ENCODE measurements around the gene VTI1A. TPM values are rescaled to one million over a fixed set of nuclear protein-coding genes. Genes with fewer than 3 reads are reported as not detected.

Gene VTI1A
- polyA plus RNA-seq, 1 donor, result 26.2 TPM

- no peak for DNase-seq
Measured at GRCh38 chr10:112503643-112504042, 56.6 kb downstream of the VTI1A start.

DNA sequence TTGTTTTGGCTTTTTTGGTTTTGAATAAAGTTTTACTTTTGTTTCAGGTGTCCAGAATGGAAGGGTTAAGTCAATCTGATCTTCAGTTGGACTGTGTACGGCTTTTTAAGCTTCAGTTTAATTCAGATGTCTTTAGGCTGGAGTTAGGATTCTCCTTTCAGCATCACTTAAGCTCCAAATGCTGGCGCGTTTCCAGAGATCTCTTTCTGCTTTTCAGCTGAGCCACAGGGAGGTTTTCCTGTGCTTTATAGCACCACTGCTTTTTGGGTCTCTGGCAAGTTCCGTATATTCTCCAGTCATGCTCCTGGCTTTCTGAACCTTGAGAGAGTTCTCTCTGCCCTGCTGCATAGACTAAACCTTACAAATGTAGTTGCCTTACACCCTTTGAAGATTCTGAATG is 60.0 kb downstream of the VTI1A start:
- no peak for DNase-seq

GRCh38 chr10:112507988-112508387 is 61.0 kb downstream of the VTI1A start:
- DNase-seq, result no peak

DNA sequence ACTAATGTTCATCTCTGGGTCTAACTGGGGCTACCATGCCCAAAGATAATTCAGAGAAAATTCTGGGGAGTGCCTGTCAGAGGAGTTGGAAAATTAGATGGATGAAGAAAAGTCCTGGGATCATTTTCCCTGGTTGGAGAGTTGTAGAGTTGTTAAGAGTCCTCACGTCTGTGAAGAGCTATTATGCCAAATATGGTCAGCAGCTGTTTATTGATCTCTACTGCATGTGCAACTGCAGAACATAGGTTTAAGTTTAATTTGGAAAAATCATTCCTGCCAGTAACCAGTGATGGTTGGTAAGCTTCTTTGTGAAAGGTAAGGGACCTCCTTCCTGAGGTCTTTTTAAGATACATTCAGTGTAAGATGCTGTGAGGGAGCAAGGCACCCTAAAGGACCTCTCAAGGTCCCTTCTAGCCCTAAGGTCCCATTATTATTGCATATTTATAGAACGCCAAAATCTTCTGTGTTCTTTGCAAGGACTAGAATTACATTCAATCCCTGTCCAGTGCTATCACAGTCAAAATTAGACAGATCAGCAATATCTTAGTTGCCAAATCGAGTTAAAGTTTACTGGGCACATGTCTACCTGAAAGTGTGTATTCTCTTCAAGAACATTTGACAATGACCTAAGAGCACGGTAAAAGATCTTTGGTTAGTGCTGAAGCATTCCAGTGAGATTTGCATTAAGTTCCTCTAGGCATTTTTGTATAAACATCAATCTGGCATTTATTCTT is 62.7 kb downstream of the VTI1A start:
- DNase-seq, result no peak

DNA sequence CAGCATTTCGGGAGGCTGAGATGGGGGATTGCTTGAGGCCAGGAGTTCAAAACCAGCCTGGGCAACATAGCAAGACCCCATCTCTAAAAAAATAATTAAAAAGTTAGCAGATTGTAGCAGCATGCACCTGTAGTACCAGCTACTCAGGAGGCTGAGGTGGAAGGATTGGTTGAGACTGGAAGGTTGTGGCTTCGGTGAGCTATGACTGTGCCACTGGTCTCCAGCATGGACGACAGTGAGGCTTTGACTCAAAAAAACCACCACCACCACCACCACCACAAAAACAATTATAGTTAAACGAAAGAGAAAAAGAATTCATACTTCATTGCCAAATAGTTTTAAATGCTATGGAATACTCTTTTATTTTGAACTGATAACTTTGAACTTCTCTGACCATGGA is 63.4 kb downstream of the VTI1A start:
- no peak for DNase-seq

GRCh38 chr10:112512294-112512693 is 65.3 kb downstream of the VTI1A start:
- no peak for DNase-seq

GRCh38 chr10:112515126-112515525 is 68.1 kb downstream of the VTI1A start:
- DNase-seq, result no peak

DNA sequence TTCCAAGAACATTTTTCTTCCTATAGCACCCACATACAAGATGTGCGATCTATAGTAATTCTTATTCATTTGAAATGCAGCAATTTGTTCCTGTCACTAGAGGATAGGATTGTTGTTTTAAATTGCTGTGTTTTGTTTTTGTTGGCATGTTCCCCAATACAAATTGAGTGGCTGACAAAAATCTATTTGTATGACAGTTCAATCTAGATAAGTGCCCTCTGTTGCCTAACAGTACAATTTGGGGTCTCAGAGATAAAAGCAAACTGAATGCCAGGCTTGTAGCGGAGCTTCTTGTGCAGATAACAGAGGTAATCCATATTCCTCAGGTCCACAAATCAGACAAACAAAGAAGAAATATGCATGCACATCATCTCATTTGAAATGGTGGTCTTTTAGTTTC is 68.8 kb downstream of the VTI1A start:
- DNase-seq, result no peak

- DNase-seq, result no peak
Measured at GRCh38 chr10:112517451-112517862, 70.4 kb downstream of the VTI1A start.

DNA sequence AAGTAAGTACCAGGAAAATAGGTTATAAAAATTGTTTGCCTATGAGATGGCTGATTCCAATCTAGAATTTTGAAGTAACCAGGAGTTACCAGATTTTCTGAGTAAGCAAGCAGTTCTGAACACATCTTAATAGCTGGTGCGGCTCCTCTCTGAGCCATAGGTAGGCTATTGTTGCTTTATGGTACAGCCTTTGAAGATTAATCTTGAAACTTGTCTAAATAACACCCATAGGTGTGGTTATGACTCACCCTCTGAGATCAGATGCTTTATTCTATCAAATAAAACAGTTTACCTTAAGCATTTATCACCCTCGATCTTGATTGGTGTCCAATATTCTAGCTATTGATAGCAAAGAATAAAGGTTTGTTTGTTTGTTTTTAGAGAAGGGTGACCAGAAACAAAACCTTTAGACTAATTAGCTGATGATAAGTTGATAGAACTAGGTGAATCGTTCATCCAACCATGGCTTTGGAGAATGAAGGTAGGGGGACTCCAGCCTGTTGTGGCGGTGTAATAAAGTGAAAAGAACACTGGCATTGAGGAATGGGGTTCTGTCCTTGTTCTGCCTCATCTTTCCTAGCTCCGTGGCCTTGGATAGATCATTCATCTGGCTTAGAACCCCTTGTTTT is 72.2 kb downstream of the VTI1A start:
- DNase-seq, result no peak

DNA sequence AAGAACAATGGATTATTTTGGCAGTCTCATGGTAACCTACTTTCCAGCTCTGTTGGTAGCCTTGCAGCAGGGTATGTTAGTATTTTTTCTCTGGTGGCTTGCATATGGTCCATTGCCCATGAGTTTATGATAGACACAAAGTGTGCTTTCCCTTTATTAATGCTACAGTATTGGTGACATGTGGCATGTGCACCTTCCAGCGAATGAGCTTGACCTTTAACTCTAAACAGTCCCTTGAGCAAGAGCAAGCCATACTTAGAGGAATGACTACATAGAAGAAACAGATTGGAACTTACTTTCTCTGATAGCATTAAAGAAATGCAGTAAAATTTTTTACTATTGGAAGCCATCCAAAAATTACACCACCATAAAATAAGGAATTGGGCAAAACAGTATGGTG is 73.9 kb downstream of the VTI1A start:
- DNase-seq, result no peak

DNA sequence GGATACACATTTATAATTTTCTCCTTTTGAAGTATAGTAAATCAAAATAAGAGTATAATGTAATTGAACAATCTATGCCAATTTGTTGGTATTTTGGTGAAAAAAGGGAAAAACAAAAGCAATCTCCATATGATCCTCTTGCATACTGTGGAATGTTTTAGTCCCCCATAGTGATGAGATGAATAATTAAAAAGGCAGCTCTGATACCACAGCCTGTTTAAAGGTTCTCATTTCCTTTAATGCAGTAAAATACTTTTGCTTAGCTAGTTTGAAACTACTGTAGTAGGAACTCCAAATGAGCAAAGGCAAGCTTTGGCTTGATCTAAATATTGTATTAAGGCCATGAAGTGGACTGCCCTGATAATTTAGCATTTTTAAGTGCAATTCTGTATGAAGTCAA is 77.6 kb downstream of the VTI1A start:
- DNase-seq, result no peak

DNA sequence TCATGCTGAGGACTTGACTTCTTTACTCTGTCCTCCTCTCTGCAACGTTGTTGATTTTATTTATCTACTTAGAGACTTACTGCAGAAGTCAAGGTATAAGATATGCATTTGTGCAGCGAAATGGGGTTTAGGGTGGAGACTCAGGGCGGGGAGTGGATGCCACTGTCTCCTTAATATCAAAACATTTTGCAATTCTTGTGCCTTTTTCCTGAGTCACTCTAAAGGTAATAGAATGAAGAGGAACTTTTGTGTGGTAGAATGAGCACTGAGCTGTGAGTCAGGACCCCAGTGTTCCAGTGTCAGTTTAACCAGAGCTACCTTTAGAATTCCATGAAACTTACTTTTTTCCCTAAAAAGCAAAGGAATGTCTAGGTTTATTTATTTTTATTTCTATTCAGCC is 78.2 kb downstream of the VTI1A start:
- DNase-seq, result no peak

GRCh38 chr10:112526139-112526538 is 79.1 kb downstream of the VTI1A start:
- no peak for DNase-seq

GRCh38 chr10:112526906-112527305 is 79.9 kb downstream of the VTI1A start:
- peak; percentile 8 for DNase-seq

GRCh38 chr10:112528235-112528634 is 81.2 kb downstream of the VTI1A start:
- no peak for DNase-seq

DNA sequence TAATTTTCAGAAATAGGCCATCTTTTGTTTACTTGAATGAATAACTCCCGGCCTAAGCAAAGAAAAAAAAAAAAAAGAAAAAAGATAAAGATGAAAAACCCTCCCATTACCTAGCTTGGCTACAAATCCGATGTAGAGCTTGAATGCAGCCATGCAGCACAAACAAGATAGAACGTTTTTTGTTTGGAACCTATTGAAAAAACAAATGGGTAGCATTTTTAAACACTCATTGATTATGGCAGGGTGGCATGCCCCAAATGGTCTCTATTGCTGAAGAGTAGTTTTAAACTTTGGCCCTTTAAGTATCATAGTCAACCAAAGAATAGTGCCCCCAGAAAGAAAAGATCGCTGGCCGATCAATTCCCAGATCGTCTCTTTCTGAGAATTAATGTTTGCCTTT is 84.4 kb downstream of the VTI1A start:
- DNase-seq, result no peak

DNA sequence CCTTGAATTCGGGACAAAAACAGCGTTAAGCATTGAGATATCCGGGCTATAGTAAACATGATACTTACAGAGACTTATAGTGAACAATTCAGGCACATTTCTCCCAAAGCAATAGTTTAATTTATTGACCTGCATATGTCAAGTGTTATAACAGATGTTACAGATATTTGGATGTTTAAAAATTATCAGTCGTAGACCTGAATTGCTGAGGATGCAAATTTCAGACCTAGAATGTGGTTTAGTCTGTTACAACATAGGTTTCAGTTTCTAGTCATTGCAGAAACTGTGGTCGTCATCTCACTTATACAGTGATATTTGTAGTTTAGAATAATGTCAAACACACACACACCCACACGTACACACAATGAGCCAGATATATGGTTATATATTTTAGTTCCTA is 85.2 kb downstream of the VTI1A start:
- no peak for DNase-seq

GRCh38 chr10:112532956-112533355 is 85.9 kb downstream of the VTI1A start:
- no peak for DNase-seq

- no peak for DNase-seq
Measured at GRCh38 chr10:112533916-112534315, 86.9 kb downstream of the VTI1A start.

DNA sequence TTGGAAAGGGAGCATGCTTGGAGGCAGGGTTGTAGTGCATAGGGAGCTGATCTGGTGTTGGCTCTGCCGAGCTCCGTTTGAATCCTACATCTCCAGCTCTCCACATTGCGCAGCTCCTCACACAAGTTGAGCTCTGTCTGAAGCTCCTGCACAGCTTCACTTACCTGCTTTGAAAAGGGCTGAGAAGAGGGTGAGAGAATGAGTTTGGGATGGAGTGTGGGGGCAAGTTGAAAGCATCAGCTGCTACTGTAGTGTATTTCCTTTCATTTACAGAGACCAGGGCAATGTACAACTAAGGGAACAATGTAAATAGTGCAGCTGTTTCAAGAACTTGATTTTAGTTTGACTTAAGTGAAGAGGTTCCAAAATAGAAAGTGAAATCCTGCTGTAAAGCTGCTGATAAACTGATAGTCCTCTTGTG is 88.5 kb downstream of the VTI1A start:
- no peak for DNase-seq

GRCh38 chr10:112536663-112537062 is 89.6 kb downstream of the VTI1A start:
- DNase-seq, result no peak

GRCh38 chr10:112538168-112538567 is 91.2 kb downstream of the VTI1A start:
- no peak for DNase-seq

DNA sequence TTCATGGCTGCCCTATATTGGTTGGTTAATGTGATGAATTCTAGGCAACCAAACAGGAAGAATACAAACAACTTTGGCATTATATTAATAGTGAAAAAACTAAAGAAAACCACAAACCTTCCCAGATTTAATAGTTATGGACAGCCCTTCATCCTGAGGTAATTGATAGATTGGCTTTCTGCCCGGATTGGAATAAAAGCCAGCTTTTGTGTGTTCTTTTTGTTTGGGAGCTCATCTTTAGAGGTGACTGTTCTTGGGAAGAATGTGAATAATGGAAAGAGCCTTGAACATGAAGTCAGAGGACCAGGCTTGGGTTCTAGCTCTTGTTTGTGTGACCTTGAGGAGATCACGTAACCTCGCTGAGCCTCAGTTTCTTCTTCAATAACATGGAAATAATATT is 92.3 kb downstream of the VTI1A start:
- no peak for DNase-seq
